Mesenteric fat pad (tissue), 1 donor: ENCODE results near the gene CACNA1E. TPM values are rescaled to one million over a fixed set of nuclear protein-coding genes. Genes with fewer than 3 reads are reported as not detected.

ENCODE experiments used
- DNase-seq: peaks from one replicate; pipeline ENCODE4 v3.0.0-alpha.2; 2020; ENCODE audit warnings: low spot score
- total RNA-seq: library from RNA; stranded (reverse); fragmentation: NEBNext Ultra II Directional; extraction: Animal tissue kit (Norgen Biotek cat#: 25700); gene quantifications from one replicate; pipeline ENCODE4 v1.2.1, GENCODE V29; 2021
- donor health status: DM: yes; HTN: yes; CAD: no.

Gene CACNA1E
- total RNA-seq, 1 donor from 2014 or later, result 0.45 TPM

DNA sequence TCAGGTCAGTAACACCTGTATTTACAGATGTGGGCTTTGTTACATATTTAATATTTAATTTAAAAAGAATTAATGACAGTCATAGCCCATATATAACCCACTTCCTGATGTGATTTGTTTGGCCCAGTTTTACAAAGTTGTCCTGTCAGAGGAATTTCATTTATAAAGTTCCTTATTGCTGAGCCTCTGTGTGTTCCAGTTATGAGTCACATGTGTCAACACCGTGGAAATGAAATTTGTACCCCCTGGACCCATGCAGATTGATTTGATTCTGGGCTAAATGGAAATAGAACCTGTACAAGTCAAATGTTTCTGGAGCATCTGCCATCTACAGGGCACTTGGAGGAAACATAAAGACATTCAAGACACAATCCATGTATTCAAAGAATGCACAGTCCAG, 149.2 kb downstream of the CACNA1E start:
- DNase-seq, result no peak

DNA sequence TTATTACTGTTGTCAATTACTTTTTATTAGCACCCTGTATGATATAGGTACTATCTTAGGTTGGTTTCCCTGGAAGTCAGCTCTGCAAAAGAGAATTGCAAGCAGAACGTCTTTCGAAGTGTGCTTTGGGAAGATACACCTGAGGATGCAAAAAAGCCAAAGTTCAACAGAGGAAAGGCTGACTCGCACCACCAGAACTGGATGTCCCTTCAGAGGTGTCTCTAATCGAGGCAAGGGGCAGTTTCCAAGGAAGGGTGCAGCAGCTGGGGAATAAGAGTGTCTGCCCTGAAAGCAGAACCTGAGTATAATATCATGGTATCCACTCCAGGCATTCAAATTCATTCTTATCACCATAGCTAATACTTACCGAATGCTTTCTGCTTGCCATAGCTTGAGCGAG, 149.6 kb downstream of the CACNA1E start:
- DNase-seq, result no peak

DNA sequence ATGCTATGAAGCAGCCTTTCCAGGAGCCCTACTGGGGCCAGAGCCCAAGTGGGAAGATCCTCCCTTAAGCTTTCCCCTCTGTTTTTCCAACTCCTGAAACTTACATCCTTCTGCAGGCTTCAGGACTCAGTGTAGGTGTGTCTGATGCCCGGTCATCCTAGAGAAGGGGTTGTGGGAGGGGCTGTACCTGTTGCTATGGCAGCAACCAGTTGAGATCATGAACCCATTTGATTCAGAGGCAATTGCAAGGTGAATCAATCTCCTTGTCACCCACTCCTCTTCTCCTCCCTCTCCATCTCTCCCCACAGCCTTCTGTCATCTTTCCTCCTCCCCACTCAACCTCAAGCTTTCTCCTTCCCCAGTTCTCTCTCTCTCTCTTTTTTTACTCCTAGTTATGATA, 151.8 kb downstream of the CACNA1E start:
- no peak for DNase-seq

DNA sequence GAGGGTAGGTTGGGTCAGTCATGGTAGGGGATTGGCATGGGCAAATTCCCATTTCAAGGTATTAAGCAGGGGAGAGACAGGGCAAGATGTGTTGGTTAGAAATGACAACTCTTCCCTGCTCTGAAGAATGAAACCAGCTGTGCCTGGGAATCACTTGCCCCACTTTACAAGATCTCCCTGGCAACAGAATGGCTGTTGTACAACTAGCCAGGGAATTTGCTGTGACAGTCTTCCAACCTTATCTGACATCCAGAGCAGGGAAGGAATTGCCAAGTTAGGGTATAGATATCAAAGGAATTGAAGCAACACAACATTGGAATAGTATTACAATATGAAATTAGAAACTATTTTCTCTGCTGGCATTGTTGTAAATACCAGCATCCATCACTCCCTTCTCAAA, 154.7 kb downstream of the CACNA1E start:
- DNase-seq, result no peak

DNA sequence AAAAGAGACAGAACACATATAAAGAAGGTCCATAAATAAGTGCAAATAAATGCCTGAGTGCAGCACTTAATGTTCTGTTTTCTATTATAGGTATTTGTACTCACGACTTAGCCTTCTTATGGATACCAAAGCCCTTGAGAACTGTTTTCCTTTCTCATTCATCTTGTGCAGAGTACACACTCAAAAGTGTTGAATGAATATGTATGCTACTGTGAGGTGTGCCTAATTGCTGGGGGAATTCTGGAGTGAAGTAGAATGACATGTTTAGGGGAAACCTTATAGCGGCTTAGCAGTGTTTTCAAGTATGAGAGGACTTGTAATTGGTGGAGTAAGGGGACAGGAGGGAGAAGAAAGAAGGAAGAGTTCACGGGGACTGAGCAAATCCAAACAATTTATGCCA, 157.6 kb downstream of the CACNA1E start:
- DNase-seq, result no peak

DNA sequence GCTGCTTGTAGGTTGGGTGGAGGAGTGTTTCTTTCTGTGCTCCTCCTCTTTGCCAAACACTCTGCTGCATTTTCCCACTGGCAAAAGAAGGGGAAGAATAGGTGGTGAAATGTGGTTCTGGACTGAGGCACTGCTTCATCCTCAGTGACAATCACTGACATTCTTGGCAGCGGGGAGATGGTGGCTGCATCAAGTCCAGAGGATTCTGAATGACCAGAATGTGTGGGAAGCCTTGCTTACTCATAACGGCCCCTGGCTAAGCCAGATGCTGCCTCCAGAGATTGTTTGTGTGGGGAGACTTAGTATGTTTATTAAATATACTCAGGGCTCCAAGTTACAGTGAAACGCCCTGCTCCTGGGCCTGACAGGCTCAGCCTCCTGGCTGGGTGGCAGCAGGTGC, 160.3 kb downstream of the CACNA1E start:
- no peak for DNase-seq

DNA sequence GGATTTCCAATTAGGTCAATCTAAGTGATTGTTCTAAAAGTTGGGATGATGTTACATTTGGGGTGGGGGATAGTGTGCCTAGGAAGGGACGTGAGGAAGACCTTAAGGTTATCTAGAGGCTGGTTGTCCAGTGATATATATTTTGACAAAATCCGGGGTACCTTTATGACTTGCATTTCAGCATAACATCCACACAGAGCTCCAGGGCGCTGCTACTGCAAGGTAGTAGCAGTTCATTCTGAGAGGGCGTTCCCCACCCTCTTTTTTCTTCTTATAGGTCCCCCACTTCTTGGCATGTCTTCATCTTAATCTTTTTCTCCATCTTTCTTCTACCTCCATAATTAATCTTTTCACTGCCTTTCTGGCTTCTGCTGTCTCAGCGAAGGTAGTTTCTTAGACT, 161.9 kb downstream of the CACNA1E start:
- no peak for DNase-seq

DNA sequence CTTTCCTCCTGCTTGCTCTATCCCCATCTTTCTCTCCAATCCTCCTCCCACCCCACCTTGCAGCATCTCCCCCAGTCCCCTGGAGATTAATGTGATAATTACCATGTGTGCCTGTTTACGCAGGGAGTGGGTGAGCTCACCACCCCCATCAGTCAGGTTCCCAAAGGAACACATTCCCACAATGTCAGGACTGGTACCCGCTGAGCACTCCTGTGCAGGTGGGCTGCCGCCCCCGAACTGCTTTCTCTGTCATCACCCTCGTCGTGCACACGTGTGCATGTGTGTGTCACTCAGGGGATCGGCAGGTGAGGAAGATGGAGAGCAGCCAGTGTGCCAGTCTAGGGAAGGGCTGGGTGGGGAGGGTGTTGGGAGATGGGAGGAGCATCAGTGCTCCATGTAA, 163.4 kb downstream of the CACNA1E start:
- no peak for DNase-seq

DNA sequence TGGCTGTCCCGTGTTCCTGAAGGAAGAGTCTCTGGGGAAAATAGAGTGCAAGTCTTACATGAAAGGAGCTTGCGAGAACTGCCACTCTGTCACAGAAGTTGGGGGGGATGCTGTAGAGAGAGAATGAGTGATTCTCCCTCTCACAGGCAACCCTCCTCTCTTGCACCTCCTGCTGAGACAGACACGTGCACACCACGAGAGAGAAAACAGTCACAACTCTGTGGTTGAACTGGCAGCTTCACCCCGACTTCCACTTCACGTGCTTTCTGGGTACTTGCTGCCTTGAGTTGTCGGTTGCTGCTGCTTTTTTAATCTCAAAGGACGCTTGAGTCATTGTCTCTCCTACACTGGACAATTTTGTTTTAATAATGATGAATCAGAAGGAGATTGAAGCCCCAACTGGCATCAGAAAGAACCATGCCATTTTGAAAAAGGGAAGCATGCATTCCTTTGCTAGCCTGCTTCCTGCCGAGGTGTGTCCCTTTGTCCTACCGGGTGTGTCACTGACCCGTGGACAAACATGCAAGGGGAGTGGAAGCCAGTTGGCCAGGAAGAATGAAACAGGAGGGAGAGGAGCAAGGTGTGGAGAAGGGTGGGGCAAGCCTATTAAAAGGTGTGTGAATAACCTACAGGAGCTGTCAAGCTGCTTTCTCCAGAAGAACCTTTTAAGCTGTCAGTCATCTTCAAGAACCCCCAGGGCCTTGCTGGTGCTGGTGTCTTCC, 164.2 kb downstream of the CACNA1E start:
- DNase-seq, result no peak

DNA sequence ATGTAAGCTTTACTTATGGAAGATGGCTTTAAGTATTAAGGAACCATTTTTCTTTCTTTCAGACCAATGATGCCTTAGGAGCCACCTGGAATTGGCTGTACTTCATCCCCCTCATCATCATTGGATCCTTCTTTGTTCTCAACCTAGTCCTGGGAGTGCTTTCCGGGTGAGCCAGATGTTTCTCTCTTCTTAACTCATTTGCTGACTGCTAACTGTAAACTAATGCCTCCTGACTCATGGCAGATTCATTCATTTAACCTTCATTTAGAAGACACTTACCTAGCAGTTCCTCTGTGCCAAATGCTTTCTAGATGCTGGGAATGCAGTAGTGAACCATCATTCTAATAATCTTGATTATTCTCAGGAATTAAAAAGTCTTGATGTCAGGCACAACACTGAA, 168.0 kb downstream of the CACNA1E start:
- no peak for DNase-seq

DNA sequence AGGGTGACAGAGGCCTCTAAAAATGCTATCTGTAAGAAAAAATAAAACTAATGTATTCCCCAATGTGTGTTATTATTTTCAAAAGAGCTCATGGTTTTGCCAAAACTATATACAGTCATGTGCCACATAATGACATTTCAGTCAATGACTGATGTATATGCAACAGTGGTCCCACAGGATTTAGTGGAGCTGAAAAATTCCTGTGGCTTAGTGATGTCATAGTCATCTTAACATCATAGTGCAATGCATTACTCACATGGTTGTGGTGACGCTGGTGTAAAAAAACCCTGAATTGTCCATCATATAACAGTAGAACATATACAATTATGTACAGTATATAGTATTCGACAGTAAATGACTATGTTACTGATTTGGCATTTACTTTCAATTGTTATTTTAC, 172.4 kb downstream of the CACNA1E start:
- DNase-seq, result no peak

DNA sequence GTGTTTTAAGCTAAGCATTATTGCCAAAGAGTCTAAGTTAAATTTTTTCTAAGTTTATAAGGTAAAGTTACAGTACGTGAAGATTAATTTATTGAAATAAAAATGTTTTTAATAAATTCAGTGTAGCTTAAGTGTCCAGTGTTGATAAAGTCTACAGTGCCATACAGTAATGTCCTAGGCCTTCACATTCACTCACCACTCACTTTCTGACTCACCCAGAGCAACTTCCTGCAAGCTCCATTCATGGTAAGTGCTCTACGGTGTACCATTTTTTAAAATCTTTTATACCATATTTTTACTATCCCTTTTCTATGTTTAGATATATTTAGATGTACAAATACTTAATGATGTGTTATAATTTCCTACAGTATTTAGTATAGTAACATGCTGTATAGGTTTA, 173.2 kb downstream of the CACNA1E start:
- DNase-seq, result no peak

DNA sequence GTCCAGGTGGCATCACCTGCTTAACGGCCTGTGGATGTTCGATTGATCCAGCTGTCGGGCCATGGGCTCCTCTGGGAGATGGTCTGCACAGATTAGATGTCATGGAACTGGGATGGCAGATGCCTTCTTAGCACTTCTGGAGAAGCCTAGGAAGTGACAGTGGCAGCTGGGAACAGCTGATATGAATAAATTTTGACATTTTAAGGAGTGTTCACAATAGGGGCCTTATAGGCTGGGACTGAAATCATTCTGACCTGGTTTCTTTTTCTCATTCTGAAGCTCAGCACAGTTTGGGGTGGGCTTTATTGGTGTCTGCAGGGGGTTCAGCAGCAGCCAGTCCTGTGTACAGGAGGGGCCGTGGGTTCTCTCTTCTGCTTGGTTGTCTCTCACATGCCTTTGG, 175.3 kb downstream of the CACNA1E start:
- no peak for DNase-seq

DNA sequence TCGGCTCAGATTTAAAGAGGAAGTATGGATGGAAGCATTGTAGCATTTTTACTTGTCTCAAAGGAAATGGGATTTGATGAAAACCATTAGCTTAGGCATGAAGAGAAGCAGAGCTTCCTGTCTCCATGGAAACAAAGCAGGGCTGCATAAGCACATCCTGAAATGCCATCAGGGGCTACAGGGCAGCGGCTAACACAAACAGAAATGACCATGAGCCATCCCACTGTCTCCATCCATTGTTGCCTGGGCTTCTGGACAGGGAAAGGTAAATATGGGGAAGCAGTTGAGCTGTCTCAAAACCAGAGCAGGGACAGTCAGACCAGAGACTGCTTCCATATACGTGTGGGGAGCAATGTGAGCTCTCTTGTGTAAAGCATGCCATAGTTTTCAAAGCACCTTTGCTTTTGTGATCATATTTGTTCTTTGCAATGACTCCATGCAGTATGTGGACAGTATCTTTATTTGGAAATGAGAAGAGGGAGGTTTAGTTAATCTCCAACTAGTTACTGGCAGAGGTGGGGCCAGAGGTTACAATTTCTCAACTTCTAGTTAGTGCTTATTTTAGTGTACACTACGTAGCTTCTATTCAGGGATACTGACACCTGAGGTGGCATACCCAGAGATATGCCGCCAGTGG, 176.1 kb downstream of the CACNA1E start:
- DNase-seq, result no peak

DNA sequence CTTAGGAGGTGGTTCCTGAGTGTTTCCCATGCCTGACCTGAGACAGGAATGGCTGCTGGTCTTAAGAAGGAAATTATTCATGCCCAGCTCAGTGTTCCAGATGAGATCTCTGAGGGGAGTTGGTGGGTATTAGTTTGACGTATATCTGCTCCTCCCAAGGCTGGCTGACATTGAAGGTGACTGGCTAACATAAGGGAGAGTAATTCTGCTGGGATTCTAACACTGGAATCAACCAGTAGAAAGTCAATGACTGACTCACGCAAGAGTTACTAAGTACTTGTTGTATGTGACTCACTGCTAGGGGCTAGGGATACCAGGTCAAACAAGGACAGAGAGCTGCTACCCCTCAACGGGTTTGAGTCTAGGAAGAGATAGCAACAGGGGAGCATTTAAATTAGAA, 177.3 kb downstream of the CACNA1E start:
- DNase-seq, result no peak

DNA sequence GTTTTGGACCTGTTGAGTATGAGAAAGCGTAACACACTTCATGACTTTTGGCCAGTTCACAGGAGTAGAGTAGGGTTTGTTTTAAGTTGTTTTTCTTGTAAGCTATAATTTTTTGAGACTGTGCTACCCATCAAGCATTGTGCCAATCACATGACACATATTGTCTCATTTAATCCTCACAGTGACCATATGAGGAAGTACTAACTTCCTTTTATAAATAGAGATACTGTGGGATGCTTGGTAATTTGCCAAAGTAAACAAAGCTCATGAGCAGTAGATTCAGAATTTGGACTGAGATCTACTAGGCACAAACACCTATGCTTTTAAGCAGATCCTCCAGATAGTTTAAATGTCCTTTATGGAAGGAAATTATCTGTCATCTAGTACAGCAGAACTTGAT, 178.3 kb downstream of the CACNA1E start:
- no peak for DNase-seq

DNA sequence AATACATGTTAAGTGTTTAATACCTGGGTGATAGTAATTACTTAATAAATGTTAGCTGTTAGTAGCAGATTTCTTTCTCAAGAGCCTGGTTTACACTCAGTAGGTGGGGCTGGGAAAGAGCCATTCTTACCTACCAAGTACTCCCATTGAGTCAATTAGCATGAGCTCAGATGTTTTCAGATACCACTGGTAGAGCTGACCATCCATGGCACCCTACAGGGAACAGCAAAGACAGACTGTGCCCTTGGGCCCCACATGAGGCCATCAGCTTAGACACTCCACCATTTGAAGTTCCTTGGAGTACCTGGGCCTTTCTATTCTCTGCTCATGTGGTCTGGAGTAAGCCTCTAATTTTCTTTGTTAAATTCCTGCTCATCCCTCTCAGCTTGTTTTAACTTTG, 179.3 kb downstream of the CACNA1E start:
- DNase-seq, result no peak

DNA sequence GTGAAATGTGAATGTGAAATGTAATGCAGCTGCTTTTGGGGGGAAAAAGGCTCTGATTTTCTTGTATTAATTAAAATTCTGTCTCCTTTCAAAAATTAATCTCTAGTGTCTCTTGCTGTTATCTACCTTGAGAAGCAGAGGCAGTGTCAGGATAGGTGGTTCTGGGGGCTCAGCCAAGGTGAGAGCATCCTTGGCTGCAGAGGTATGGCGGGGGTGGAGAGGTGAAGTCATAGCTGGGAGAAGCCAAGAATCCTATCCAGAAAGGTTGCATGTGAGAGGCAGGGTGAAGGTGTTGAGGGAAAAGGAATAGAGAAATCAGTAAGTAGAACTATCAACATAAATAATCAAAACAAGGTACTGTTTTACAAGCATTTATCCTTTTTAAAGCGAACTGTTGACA, 181.2 kb downstream of the CACNA1E start:
- DNase-seq, result no peak

DNA sequence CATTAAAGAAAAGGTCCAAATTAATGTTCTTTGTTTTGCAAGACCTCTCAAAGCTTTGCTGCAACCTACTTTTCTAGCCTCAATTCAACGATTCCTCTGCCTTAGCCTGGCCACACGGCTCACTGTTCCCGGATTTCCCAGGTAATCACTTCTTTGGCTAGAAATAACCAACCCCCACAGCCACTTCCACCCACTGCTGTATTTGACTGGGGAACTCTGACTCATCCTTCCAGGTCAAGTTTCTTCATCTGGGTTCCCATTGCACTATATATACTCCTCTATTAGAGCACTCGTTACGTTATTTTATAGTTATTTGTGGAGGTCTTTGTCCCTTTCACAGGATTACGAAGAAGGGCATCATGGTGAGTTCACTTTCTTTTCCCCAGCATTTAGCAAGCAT, 185.9 kb downstream of the CACNA1E start:
- DNase-seq, result no peak

DNA sequence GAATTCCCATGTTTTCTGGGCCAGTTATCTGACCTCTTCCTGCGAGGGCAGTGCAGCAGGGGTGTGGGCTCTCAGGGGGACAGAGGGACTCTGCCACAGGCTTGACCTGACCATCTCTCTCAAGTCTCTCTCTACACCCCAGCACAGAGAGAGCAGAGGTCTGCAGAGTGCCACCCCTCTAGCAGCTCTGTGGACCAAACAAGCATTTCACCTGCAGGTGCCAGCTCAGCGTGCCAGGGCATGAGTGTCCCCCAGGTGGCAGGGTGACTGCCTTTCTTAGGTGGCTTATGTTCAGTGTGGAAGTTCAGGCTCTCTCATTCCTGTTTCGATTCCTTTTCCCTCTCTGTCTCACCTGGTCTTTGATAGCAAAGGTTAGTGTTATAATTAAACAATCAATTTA, 191.3 kb downstream of the CACNA1E start:
- DNase-seq, result no peak

DNA sequence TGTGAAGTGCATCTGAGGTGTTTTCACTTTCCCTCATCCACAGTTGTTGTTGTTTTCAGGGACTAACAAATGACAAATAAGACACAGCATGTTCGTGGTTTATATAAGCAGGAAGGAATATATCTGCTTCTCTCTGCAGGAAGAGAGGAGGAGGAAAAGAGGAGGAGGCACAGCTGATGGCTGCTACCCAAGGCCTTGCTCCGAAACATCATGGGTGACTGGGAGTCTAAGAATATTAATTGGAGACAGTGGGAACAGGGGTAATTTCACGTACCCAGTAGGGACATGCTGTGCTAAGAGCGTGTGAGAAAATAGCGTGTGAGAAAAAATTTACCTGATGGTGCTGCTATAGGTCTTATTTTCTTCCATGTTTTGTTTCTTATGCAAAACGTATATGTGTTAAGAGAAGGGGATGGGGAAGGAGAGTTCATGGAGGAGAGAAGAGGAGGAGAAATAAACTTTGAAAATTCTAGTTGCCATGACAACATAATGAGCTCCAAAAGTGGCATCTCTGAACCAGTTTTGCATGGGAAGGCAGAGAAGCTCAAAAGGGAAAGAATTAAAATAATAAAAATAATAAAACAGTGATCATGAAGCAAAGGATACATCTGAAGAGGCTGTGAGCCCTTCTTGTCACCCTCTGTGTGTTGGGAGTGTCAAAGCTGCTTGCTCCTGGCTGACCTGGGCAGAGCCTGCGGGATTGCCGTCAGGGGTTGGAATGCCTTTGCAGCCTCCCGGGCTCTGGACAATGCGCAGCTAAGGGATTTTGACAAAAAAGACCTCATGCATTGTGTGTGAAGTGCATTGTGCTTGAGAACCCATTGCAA, 192.0 kb downstream of the CACNA1E start:
- DNase-seq, result no peak

DNA sequence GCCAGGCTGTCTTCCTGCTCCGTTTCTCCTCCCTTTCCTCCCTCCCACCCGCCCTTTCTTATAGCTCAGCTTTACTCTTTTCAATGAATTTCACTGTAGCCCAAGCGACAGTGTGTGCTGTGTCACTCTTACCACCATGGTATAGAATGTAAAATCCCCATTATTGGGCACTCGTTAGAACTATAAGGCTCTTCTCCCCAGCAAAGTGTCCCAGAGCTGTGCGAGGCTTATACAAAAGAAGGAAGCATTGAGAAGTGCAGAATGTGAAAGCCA, 192.5 kb downstream of the CACNA1E start:
- DNase-seq, result no peak

DNA sequence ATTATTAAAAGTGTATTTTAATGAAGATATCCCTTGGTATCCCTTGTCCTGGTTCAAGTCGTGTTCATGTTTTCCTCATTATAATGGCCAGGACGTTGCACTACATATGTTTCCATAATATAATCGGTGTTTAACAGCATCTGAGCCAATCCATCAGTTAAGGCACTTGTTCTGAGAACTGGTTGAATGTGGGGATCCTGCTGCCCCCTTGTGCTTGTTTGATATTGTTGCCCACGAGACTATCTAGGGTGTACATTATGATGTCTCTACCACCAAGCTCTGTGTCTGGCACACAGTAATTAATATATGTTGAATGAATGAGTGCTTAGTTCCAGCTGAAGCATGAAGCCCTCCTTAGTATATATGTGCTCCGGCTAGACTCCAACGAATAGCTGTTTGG, 193.0 kb downstream of the CACNA1E start:
- DNase-seq, result no peak
